Kidney (tissue), 14 donors: ENCODE results near the gene SIRPA. TPM values are rescaled to one million over a fixed set of nuclear protein-coding genes. Genes with fewer than 3 reads are reported as not detected.

ENCODE experiments used
- DNase-seq, 5 donors: peaks; one replicate each; pipeline ENCODE4 v3.0.0-alpha.2; 2013 to 2020
- FAIRE-seq: peaks from 2 replicates; lab custom pipeline; 2012; peaks lifted over from hg19 to GRCh38; lab: Jason Lieb, UNC
- H3K27ac ChIP-seq, 2 donors: one replicate each; pipeline ENCODE4 v1.7.0; 2013; ENCODE audit warnings: low read depth in 2 of 2, low read length in 2 of 2, inconsistent platforms in 1 of 2
- H3K27me3 ChIP-seq: one replicate; pipeline ENCODE4 v1.7.1; 2013; ENCODE audit warnings: low read length, inconsistent platforms; ENCODE audit not compliant: control insufficient read depth, insufficient read depth
- H3K36me3 ChIP-seq, 3 donors: one replicate each; pipeline versions ENCODE4 v1.7.0 to v1.7.1; 2013; ENCODE audit warnings: low read length in 3 of 3, control low read depth in 1 of 3, inconsistent platforms in 1 of 3; ENCODE audit not compliant: insufficient read depth in 3 of 3, control insufficient read depth in 2 of 3
- H3K4me1 ChIP-seq, 3 donors: one replicate each; pipeline versions ENCODE4 v1.7.0 to v1.7.1; 2013; ENCODE audit warnings: low read length in 3 of 3, inconsistent platforms in 1 of 3, low read depth in 1 of 3; ENCODE audit not compliant: control insufficient read depth in 2 of 3, insufficient read depth in 2 of 3
- H3K4me3 ChIP-seq, 3 donors: one replicate each; pipeline versions ENCODE4 v1.7.0 to v1.8.1; 2013; ENCODE audit warnings: low read length in 3 of 3, control low read depth in 1 of 3, inconsistent platforms in 1 of 3
- H3K9ac ChIP-seq, 3 donors: one replicate each; pipeline versions ENCODE4 v1.7.0 to v1.7.1; 2013; ENCODE audit warnings: low read length in 3 of 3, control low read depth in 1 of 3, inconsistent platforms in 1 of 3
- H3K9me3 ChIP-seq, 3 donors: one replicate each; pipeline versions ENCODE4 v1.7.0 to v1.7.1; 2013; ENCODE audit warnings: low read length in 3 of 3, control low read depth in 1 of 3, inconsistent platforms in 1 of 3; ENCODE audit not compliant: control insufficient read depth in 2 of 3, insufficient read depth in 1 of 3
- CTCF ChIP-seq: IDR thresholded peaks from 3 replicates; pipeline ENCODE4 v1.5.1; 2012; ENCODE audit warnings: mild to moderate bottlenecking, moderate library complexity, borderline replicate concordance; ENCODE audit not compliant: insufficient read depth; ENCODE audit errors: extremely low read depth
- intact Hi-C: fragments of 100-400 bp; cut with DNase I; formaldehyde crosslinking; loops from one replicate; pipeline ENCODE4 v1.11.1; 2022
- polyA plus RNA-seq: library from polyadenylated mRNA; stranded (reverse); fragments of 350-450 nt; fragmentation: Illumina TruSeq; extraction: RNeasy Lipid Tissue Mini Kit (QIAGEN cat#74804); gene quantifications from one replicate; pipeline ENCODE4 v1.2.3, GENCODE V29; 2014; ENCODE audit warnings: low read depth, low replicate concordance; ENCODE audit not compliant: insufficient read depth
- total RNA-seq: library from RNA; stranded (reverse); fragmentation: NEBNext Ultra II Directional; extraction: Animal tissue kit (Norgen Biotek cat#: 25700); gene quantifications from one replicate; pipeline ENCODE4 v1.2.1, GENCODE V29; 2021
- donor health status: control.
- donor health status: control.
- donor health status: control.
- donor health status: control.
- donor health status: control.
- donor health status: DM: yes; HTN: yes; CAD: no.
- donor health status: Normal renal cell carcinoma (clear cell type).

The SIRPA gene
- total and polyA plus RNA-seq, 2 donors from 2014 or later = 24.7 to 46.6 TPM

DNA sequence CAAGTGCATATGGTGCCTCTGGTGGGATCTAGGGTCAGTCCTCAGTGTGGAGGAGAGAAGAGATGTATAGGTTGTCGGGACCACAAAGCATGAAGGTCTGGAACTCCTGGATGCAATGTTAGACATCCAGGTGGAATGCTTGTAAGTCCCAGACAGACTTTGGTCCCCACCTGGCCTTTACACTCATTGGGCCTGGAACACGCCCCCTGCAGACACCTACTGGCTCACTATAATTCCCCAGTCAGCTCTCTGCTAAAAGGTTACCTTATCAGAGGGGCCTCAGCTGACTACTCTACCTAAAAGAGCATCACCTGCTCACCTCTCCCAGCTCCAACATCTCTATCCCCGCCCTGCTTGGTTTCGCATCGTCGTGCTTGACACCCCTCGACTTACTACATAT, 41.7 kb upstream of the SIRPA start:
- intact Hi-C loops = no loop called here
- no peaks in the 10 kb centered on the region for H3K27me3 ChIP-seq
- DNase-seq = no peak

GRCh38 chr20:1854246-1854645, 41.0 kb upstream of the SIRPA start:
- FAIRE-seq (no peak), DNase-seq (no peak)
- H3K36me3 ChIP-seq = no peaks in the 10 kb centered on the region
- H3K4me1 ChIP-seq = no peaks in the 10 kb centered on the region
- no peak overlapping the region for H3K4me3 ChIP-seq
- intact Hi-C loops = no loop called here
- H3K27ac ChIP-seq = no peak overlapping the region
- TF ChIP-seq CTCF = no peak
- no peak overlapping the region for H3K9ac ChIP-seq
- H3K27me3 ChIP-seq = no peaks in the 10 kb centered on the region
- no peaks in the 10 kb centered on the region for H3K9me3 ChIP-seq

More for the DNA sequence above, 41.7 kb upstream of the SIRPA start:
- no peak for FAIRE-seq
- no peak overlapping the region for H3K9ac ChIP-seq
- H3K36me3 ChIP-seq = no peaks in the 10 kb centered on the region
- no peak for TF ChIP-seq CTCF
- no peaks in the 10 kb centered on the region for H3K9me3 ChIP-seq
- no peak overlapping the region for H3K27ac ChIP-seq
- H3K4me3 ChIP-seq = no peak overlapping the region
- no peaks in the 10 kb centered on the region for H3K4me1 ChIP-seq

DNA sequence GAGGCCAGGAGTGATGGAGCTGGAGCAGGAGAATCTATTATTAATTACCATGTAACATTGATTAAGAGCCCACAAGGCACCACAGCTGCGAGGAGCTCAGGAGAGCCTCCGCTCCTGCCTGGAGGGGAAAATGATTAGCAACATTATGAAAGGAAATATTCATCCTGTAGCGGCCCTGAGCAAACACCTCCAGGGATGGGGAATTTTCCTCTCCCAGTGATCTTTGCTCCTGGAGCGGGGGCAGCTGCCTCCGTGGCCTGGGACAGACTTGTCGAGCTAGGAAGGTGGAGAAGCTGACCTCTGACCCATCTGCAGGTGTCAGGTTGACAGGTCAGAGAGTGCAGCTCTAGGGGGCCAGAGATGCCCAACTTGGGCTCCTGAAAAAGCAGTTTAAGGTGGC, 40.1 kb upstream of the SIRPA start:
- Histone ChIP-seq H3K9me3 (no peaks in the 10 kb centered on the region), H3K4me1 (no peaks in the 10 kb centered on the region), H3K27ac (no peak overlapping the region), H3K9ac (no peak overlapping the region), H3K4me3 (no peak overlapping the region), H3K27me3 (no peaks in the 10 kb centered on the region), H3K36me3 (no peaks in the 10 kb centered on the region)
- intact Hi-C loops = no loop called here
- TF ChIP-seq CTCF = no peak
- no peak for DNase-seq
- no peak for FAIRE-seq

DNA sequence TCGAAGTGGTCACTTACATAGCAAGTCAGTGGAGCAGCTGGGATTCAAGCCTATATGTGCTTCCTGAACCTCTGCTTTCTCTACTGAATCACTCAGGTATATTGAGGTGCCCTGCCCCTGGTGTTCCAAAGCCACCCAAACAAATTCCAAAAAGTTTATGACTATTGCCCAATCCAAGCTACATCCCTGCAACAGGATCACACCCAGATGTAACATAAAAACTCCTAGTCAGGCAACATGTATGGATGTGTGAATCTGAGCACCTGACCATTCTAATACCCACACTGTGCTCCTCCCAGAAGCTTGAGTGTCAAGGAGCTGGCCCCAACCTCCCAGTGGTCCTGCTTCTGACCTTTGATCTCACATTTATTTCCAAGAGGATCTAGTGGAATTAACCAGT, 39.5 kb upstream of the SIRPA start:
- Histone ChIP-seq H3K4me1 (no peaks in the 10 kb centered on the region), H3K27me3 (no peaks in the 10 kb centered on the region), H3K9me3 (no peaks in the 10 kb centered on the region), H3K36me3 (no peaks in the 10 kb centered on the region), H3K27ac (no peak overlapping the region), H3K9ac (no peak overlapping the region), H3K4me3 (no peak overlapping the region)
- no peak for DNase-seq
- no peak for FAIRE-seq
- no peak for TF ChIP-seq CTCF
- intact Hi-C loops = no loop called here
